COLO668 (cell line): ENCODE results near the gene ZNF529.

Experiments used
- DNase-seq: peaks from one replicate; lab custom pipeline; 2025; ENCODE audit not compliant: unreplicated experiment; lab: John Stamatoyannopoulos, UW

ZNF529 gene

DNA sequence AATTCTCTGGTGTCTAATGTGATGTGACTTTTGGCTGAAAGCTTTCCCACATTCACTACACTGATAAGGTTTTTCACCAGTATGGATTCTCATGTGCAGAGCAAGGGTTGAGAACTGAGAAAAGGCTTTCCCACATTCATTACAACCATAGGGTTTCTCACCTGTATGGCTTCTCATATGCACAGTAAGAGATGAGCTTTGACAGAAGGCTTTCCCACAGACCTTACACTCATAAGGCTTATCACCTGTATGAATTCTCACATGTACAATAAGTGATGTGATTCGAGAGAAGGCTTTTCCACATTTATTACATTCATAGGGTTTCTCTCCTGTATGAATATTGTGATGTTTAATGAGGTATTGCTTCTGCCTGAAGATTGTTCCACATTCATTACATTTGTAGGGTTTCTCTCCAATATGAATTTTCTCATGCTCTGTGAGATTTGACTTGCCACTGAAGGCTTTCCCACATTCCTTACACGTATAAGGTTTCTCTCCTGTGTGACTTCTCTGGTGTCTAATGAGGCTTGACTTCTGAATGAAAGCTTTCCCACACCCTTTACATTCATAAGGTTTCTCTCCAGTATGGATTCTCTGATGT lies 59.0 kb downstream of the ZNF529 start:
- no peak for DNase-seq

DNA sequence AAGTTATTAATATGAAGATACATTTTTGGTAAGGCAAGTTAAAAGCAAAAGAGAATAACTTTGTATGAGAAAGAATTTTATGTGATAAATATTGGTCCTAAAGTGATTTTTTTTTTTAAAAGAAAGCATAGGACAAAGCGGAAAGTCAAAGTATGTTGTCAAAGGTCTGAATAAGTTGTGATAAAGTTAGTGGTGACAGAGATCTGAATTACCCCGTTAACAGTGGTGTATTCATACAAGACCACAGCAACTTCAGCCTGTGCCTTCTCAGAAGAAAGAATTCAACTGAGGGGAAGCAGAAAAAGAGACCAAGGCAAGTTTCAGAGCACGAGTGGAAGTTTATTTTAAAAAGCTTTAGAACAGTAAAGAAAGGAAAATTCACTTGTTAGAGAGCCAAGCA lies 64.8 kb downstream of the ZNF529 start:
- no peak for DNase-seq

DNA sequence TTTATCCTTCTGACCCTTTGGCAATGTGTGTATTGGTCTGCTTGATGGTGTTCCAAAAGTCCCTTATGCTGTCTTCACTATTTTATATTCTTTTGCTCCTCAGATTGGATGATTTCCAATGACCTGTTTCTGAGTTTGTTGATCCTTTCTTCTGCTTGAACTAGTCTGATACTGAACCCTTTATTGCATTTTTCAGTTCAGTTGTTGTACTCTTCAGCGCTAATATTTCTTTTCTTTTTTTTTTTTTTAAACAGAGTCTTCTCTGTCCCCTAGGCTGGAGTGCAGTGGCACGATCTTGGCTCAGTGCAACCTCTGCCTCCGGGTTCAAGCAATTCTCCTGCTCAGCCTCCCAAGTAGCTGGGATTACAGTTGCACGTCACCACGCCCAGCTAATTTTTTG lies 71.1 kb downstream of the ZNF529 start:
- no peak for DNase-seq

DNA sequence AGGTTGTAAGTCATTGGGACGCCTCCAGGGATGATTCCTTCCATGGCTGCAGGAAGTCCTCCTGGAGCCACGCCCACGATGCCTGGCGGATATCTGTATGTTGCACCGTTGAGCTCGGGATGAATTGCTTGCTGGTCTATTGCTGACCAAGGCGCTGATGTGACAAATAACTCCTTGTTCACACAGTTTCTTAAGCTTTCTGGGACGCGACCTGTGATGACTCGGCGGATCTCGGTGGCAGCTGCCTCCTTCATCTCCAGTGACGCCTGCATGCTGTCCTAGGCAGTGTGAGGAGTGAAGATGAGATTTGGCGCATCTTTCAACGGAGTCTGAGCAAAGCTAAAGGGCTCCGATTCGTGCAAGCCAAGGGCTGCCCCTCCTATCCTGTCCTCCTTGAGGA lies 76.1 kb downstream of the ZNF529 start:
- no peak for DNase-seq
